ENCODE data around the gene PRRX2. TPM values are rescaled to one million over a fixed set of nuclear protein-coding genes. Genes with fewer than 3 reads are reported as not detected.

PRRX2 gene
- total RNA-seq, 1 experiment from 2014 or later, result 12.7 TPM

GRCh38 chr9:129751841-129752801 is 86.7 kb downstream of the PRRX2 start:
- H3K36me3 ChIP-seq (ENCODE audit: insufficient read depth, low read length, poor library complexity, severe bottlenecking), result no peaks in the 10 kb centered on the region
- H3K4me3 ChIP-seq (ENCODE audit: low read depth, low read length, poor library complexity, severe bottlenecking), result peak overlapping the region; percentile 26
- no peak for TF ChIP-seq CTCF (conservative IDR thresholded peaks at IDR 0.05; ENCODE audit: low read depth, low read length)
- TF ChIP-seq EZH2 (IDR thresholded peaks at IDR 0.05; ENCODE audit: borderline replicate concordance, low read depth, low read length, poor library complexity, severe bottlenecking), result no peak
- no peaks in the 10 kb centered on the region for H3K9me3 ChIP-seq (ENCODE audit: low read depth, low read length, poor library complexity, severe bottlenecking)
- H3K27ac ChIP-seq (ENCODE audit: low read depth, low read length, poor library complexity, severe bottlenecking), result no peak overlapping the region
- BruUV-seq (replicated peaks), result no TSS peak
- no peak for DNase-seq (ENCODE audit: low spot score)
- ChIA-PET CTCF (interaction anchor here (0.5 to 0.7 kb wide), 2 partner anchors 14 to 126 kb away, joined by 4 read pairs; partner anchors contain the start of gene NTMT1), POLR2A (ENCODE audit: low non-redundant PET) (no interaction called here)
- peaks cover 4% of the 10 kb centered on the region for H3K4me1 ChIP-seq (ENCODE audit: insufficient read depth, low read length, poor library complexity, severe bottlenecking)
- intact Hi-C loops (cut with micrococcal nuclease; ENCODE audit: unreplicated experiment), result no loop called here
- H3K27me3 ChIP-seq (replicated peaks; ENCODE audit: insufficient read depth, low read depth, low read length, poor library complexity), result no peaks in the 10 kb centered on the region

- Histone ChIP-seq H3K27me3 (replicated peaks; ENCODE audit: insufficient read depth, low read depth, low read length, poor library complexity) (no peaks in the 10 kb centered on the region), H3K36me3 (ENCODE audit: insufficient read depth, low read length, poor library complexity, severe bottlenecking) (no peaks in the 10 kb centered on the region), H3K27ac (ENCODE audit: low read depth, low read length, poor library complexity, severe bottlenecking) (no peak within 1 kb of the TSS), H3K9me3 (ENCODE audit: low read depth, low read length, poor library complexity, severe bottlenecking) (no peaks in the 10 kb centered on the region), H3K4me3 (ENCODE audit: low read depth, low read length, poor library complexity, severe bottlenecking) (peak within 1 kb of the TSS; percentile 26), H3K4me1 (ENCODE audit: insufficient read depth, low read length, poor library complexity, severe bottlenecking) (peaks cover 4% of the 10 kb centered on the region)
- ChIA-PET POLR2A (ENCODE audit: low non-redundant PET) (interaction anchor here (0.6 kb wide), 1 partner anchor 629 kb away, joined by 3 read pairs; no protein-coding TSS in a partner anchor), CTCF (interaction anchor here (0.5 kb wide), 1 partner anchor 127 kb away, joined by 4 read pairs; the partner anchor contains the start of gene NTMT1)
- BruUV-seq (replicated peaks), result no TSS peak
- TF ChIP-seq CTCF (conservative IDR thresholded peaks at IDR 0.05; ENCODE audit: low read depth, low read length), result no peak
- TF ChIP-seq EZH2 (IDR thresholded peaks at IDR 0.05; ENCODE audit: borderline replicate concordance, low read depth, low read length, poor library complexity, severe bottlenecking), result no peak
- peak; percentile 80 for DNase-seq (ENCODE audit: low spot score)
- intact Hi-C loops (cut with micrococcal nuclease; ENCODE audit: unreplicated experiment), result no loop called here
Observed at GRCh38 chr9:129752900-129753729, 87.7 kb downstream of the PRRX2 start, which contains the start of gene PTGES. Gene PTGES, minus strand, starts transcription at chr9:129753042. Its CDS starts 30 bp downstream, at chr9:129753012.

GRCh38 chr9:129755151-129755550 is 89.7 kb downstream of the PRRX2 start:
- no peaks in the 10 kb centered on the region for H3K9me3 ChIP-seq (ENCODE audit: low read depth, low read length, poor library complexity, severe bottlenecking)
- peaks cover 4% of the 10 kb centered on the region for H3K4me1 ChIP-seq (ENCODE audit: insufficient read depth, low read length, poor library complexity, severe bottlenecking)
- intact Hi-C loops (cut with micrococcal nuclease; ENCODE audit: unreplicated experiment), result no loop called here
- POLR2A ChIA-PET (ENCODE audit: low non-redundant PET), result no interaction called here
- no peaks in the 10 kb centered on the region for H3K36me3 ChIP-seq (ENCODE audit: insufficient read depth, low read length, poor library complexity, severe bottlenecking)
- no TSS peak for BruUV-seq (replicated peaks)
- CTCF ChIA-PET, result interaction anchor here (2.0 kb wide), 1 partner anchor 17 kb away, joined by 12 read pairs; no protein-coding TSS in a partner anchor
- DNase-seq (ENCODE audit: low spot score), result no peak
- no peaks in the 10 kb centered on the region for H3K27me3 ChIP-seq (replicated peaks; ENCODE audit: insufficient read depth, low read depth, low read length, poor library complexity)
- no peak overlapping the region for H3K27ac ChIP-seq (ENCODE audit: low read depth, low read length, poor library complexity, severe bottlenecking)
- TF ChIP-seq CTCF (conservative IDR thresholded peaks at IDR 0.05; ENCODE audit: low read depth, low read length), result no peak
- no peak for TF ChIP-seq EZH2 (IDR thresholded peaks at IDR 0.05; ENCODE audit: borderline replicate concordance, low read depth, low read length, poor library complexity, severe bottlenecking)
- no peak overlapping the region for H3K4me3 ChIP-seq (ENCODE audit: low read depth, low read length, poor library complexity, severe bottlenecking)
